H1 (cell line): Measurements from ENCODE around the gene CCDC15. TPM values are rescaled to one million over a fixed set of nuclear protein-coding genes. Genes with fewer than 3 reads are reported as not detected.
A peak's percentile ranks its signal among the peaks of the same experiment; 100 is the strongest.

ENCODE experiments used
- ASH2L ChIP-seq: fragments of 200-600, 300-600 bp; sonication (generic); IDR thresholded peaks from one replicate; pipeline ENCODE4 v1.7.1; 2017; ENCODE audit warnings: low read length
- CBX8 ChIP-seq: fragments of 300-800, 300-1000 bp; sonication (generic); IDR thresholded peaks from 2 replicates; pipeline ENCODE4 v1.7.1; 2016; ENCODE audit warnings: low read depth, low read length, borderline replicate concordance
- CEBPB ChIP-seq: IDR thresholded peaks from 2 replicates; pipeline ENCODE4 v1.6.1; 2012; ENCODE audit warnings: low read depth, low read length
- CREB1 ChIP-seq: IDR thresholded peaks from 2 replicates; pipeline ENCODE4 v1.6.1; 2012; ENCODE audit warnings: inconsistent platforms
- FOSL1 ChIP-seq: IDR thresholded peaks from 2 replicates; pipeline ENCODE4 v1.6.1; 2011; ENCODE audit warnings: mild to moderate bottlenecking, low read depth, low read length, moderate library complexity; ENCODE audit not compliant: insufficient read depth
- GTF2F1 ChIP-seq: IDR thresholded peaks from 2 replicates; pipeline ENCODE4 v1.6.1; 2012; ENCODE audit warnings: low read depth, low read length, improper control_type of control experiment, borderline replicate concordance
- HDAC6 ChIP-seq: IDR thresholded peaks from one replicate; pipeline ENCODE4 v1.7.1; 2012; ENCODE audit warnings: low read depth, mild to moderate bottlenecking, inconsistent platforms, low read length, moderate library complexity
- NANOG ChIP-seq: IDR thresholded peaks from 2 replicates; pipeline ENCODE4 v1.6.1; 2011; ENCODE audit warnings: low read length, low read depth, mild to moderate bottlenecking, inconsistent platforms; ENCODE audit not compliant: insufficient read depth, poor library complexity, severe bottlenecking
- NRF1 ChIP-seq: IDR thresholded peaks from 2 replicates; pipeline ENCODE4 v1.6.1; 2011; ENCODE audit warnings: mild to moderate bottlenecking, low read depth, low read length, improper control_type of control experiment
- PHF8 ChIP-seq: fragments of 200-600 bp; sonication (generic); conservative IDR thresholded peaks from 2 replicates; pipeline ENCODE4 v1.7.1; 2012; ENCODE audit warnings: low read depth, mild to moderate bottlenecking, inconsistent platforms, low read length, moderate library complexity
- POLR2A ChIP-seq, 2 experiments: IDR thresholded peaks; 1 replicate in 1 of 2; 2 replicates in 1 of 2; pipeline ENCODE4 v1.6.1; 2011; ENCODE audit warnings: low read depth in 2 of 2, low read length in 2 of 2, mild to moderate bottlenecking in 2 of 2; ENCODE audit errors: control extremely low read depth in 1 of 2
- RAD21 ChIP-seq, 2 experiments: IDR thresholded peaks in 1 of 2; conservative IDR thresholded peaks in 1 of 2; 2 replicates each; pipeline ENCODE4 v1.6.1; 2011; ENCODE audit warnings: low read depth in 2 of 2, low read length in 2 of 2, improper control_type of control experiment in 1 of 2, inconsistent platforms in 1 of 2, mild to moderate bottlenecking in 1 of 2, moderate library complexity in 1 of 2
- RBBP5 ChIP-seq: IDR thresholded peaks from 2 replicates; pipeline ENCODE4 v1.7.1; 2012; ENCODE audit warnings: low read depth, mild to moderate bottlenecking, inconsistent platforms, low read length, moderate library complexity, borderline replicate concordance
- SIN3A ChIP-seq, 2 experiments: IDR thresholded peaks in 1 of 2; conservative IDR thresholded peaks in 1 of 2; 2 replicates each; pipeline ENCODE4 v1.6.1; 2011 to 2012; ENCODE audit warnings: low read length in 2 of 2, improper control_type of control experiment in 1 of 2, low read depth in 1 of 2, mild to moderate bottlenecking in 1 of 2
- SIX5 ChIP-seq: IDR thresholded peaks from 2 replicates; pipeline ENCODE4 v1.6.1; 2011; ENCODE audit warnings: mild to moderate bottlenecking, low read depth, low read length
- SP1 ChIP-seq: IDR thresholded peaks from 2 replicates; pipeline ENCODE4 v1.6.1; 2011; ENCODE audit warnings: low read depth, low read length
- TAF1 ChIP-seq: IDR thresholded peaks from 2 replicates; pipeline ENCODE4 v1.6.1; 2011; ENCODE audit warnings: mild to moderate bottlenecking, low read depth, low read length
- TAF7 ChIP-seq: optimal IDR thresholded peaks from 2 replicates; pipeline ENCODE3; 2011; ENCODE audit warnings: low read depth, mild to moderate bottlenecking, inconsistent platforms, low read length, moderate library complexity, borderline replicate concordance
- YY1 ChIP-seq: IDR thresholded peaks from 2 replicates; pipeline ENCODE4 v1.6.1; 2011; ENCODE audit warnings: low read depth, mild to moderate bottlenecking, low read length
- ZNF274 ChIP-seq: IDR thresholded peaks from 2 replicates; pipeline ENCODE4 v1.7.0; 2012; ENCODE audit warnings: low read length, borderline replicate concordance; ENCODE audit errors: extremely low read depth
- polyA plus RNA-seq, 7 experiments: library from polyadenylated mRNA; depleted of rRNA in 3 of 7; stranded (reverse) in 5 of 7; unstranded in 2 of 7; fragments of >200 nt in 5 of 7; fragments of 200-250 nt in 2 of 7; gene quantifications; 1 replicate in 5 of 7; 2 replicates in 1 of 7; 4 replicates in 1 of 7; pipeline versions ENCODE4 v1.2.1 to v1.2.3, GENCODE V29; 2011 to 2013; ENCODE audit warnings: missing spikeins in 2 of 7, mixed read lengths in 2 of 7
- total RNA-seq: library from RNA; stranded (reverse); fragmentation: NEBNext Ultra II Directional; extraction: Animal tissue kit (Norgen Biotek cat#: 25700); gene quantifications from 2 replicates; pipeline ENCODE4 v1.2.1, GENCODE V29; 2021
- TF ChIP-seq, protein P1 (sequence below): IDR thresholded peaks from 2 replicates; pipeline ENCODE4 v1.6.1; 2011; ENCODE audit warnings: low read depth, mild to moderate bottlenecking, low read length; ENCODE audit not compliant: insufficient read depth
- TF ChIP-seq, protein P2 (sequence below): IDR thresholded peaks from 2 replicates; pipeline ENCODE4 v1.6.1; 2012; ENCODE audit warnings: inconsistent platforms

CCDC15 gene
- total and polyA plus RNA-seq, 2 of the 8 experiments (the other 6 are each of a cell fraction or from before 2014, with no cell fraction given): 1.5 to 3.1 TPM

DNA sequence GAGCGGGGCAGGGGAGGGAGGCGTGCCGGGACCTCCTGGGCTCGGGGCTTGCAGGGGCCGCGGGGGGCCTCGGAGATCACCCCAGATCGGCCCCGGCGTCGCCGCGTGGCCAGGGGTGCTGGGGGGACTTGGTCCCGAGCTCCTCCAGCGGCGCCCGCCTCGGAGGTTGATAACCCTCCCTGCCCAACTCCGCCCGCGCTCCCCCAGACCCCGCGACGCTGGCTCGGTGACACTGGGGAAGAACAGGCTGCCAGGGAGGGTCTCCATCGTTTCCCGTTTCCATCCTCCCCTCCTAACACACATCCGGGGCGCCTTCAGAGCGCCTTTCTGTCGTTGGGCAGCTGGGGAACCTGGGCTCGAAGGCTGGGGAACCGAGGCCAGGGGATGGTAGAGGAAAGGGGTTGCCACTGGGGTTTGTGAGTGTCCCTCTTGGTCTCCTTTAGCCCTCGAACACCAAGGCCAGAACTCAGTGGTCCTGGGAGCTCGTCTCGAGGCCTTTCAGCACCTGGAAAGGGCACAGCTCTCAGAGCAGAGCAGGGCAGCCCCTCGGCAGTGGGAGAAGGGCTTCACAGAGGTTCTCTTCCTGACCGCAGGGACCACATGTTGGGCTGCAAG is 109.5 kb downstream of the CCDC15 start (continued):
- TF ChIP-seq ZNF274 (no peak), RAD21 (IDR thresholded peaks at IDR 0.05 in 1 of 2, conservative IDR thresholded peaks at IDR 0.05 in 1 of 2; ENCODE audit: low read depth in 2 of 2, low read length in 2 of 2) (peak in 1 of 2 experiments; percentile 19; a peak in 1 of 4 replicates), CBX8 (no peak), SIN3A (conservative IDR thresholded peaks at IDR 0.05 in 1 of 2, IDR thresholded peaks at IDR 0.05 in 1 of 2; ENCODE audit: low read depth in 1 of 2, low read length in 2 of 2) (0 out of 4 replicates have a peak, but pooled peaks have one; percentile 16 to 65), CEBPB (no peak), SP1 (no peak), SIX5 (no peak), POLR2A (IDR thresholded peaks at IDR 0.05; ENCODE audit: control extremely low read depth in 1 of 2, low read depth in 2 of 2, low read length in 2 of 2) (no peak), TAF7 (no peak), GTF2F1 (no peak), CREB1 (peak; percentile 40; the same call in 1 of the 2 replicates), TAF1 (no peak), FOSL1 (no peak), PHF8 (0 out of 2 replicates have a peak, but pooled peaks have one; percentile 31), NANOG (no peak), HDAC6 (no peak), RBBP5 (peak; percentile 98), NRF1 (no peak), ASH2L (no peak), YY1 (peak; percentile 44; the same call in 1 of the 2 replicates)
- TF ChIP-seq, protein P1, sequence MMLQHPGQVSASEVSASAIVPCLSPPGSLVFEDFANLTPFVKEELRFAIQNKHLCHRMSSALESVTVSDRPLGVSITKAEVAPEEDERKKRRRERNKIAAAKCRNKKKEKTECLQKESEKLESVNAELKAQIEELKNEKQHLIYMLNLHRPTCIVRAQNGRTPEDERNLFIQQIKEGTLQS: no peak
- TF ChIP-seq, protein P2, sequence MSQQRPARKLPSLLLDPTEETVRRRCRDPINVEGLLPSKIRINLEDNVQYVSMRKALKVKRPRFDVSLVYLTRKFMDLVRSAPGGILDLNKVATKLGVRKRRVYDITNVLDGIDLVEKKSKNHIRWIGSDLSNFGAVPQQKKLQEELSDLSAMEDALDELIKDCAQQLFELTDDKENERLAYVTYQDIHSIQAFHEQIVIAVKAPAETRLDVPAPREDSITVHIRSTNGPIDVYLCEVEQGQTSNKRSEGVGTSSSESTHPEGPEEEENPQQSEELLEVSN: no peak
